Measurements from ENCODE around the gene EDARADD. TPM values are rescaled to one million over a fixed set of nuclear protein-coding genes. Genes with fewer than 3 reads are reported as not detected.

Gene EDARADD
- total RNA-seq: 0.85 and 3.1 TPM in 2 replicates

DNA sequence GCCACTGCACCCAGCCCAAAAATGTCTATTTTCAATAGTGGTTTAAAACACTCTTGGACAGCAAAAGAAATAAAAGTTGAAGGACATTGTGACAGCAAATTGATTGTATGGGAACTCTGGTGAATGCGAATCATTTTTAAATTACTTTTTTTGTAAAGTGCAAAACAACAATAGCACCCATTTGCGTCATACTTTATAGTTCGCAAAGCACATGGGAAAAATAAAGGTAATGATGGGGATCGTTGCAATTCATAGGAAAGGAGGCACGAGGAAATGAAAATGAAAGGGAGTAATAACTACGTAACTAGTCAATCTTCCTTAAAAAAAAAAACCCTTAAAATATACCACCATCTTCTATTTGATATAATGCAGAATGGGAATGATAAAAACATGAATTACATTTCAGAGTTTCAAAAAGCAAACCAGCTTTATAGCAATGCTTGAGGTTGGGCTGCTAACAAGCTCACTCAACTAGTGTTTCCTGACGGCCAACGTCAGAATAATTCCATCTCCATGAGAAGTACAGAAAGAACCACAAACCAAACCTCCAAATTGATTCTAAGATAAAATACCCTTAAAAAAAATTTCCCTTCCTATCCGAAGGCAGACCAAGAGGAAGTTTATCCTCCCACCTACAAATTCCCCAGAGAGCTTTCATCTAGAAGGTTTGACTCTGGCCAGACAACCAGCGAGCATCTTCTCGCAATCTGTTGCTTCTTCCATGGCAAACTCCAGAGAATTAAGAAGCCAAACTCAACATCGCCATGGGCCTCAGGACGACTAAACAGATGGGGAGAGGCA is at the start of gene EDARADD:
EDARADD (plus strand) TSS at position 606 of the 801 bp plus-strand sequence; CDS start at position 765, 159 bp downstream.

GRCh38 chr1:236523704-236524141 is 129.6 kb downstream of the EDARADD start, which contains the start of gene LGALS8:
Gene LGALS8, plus strand, starts transcription at chr1:236523982. Its CDS starts 2,089 bp downstream, at chr1:236526071.

Other genes starting within 250 kb of the EDARADD start
- gene ERO1B, start 112.3 kb upstream of the EDARADD start, total RNA-seq: 2.8 and 5.1 TPM in 2 replicates
- 39.9 and 66.3 TPM in 2 replicates for gene LGALS8, start 129.7 kb downstream of the EDARADD start, total RNA-seq
- gene HEATR1, start 210.2 kb downstream of the EDARADD start, total RNA-seq: 32.5 and 45.4 TPM in 2 replicates

Measured in tracheal epithelial cell (primary cell).